SW 1271 (cell line): ENCODE data around the gene PPP1R14C.

Experiments
- DNase-seq, 2 experiments: peaks; one replicate each; lab custom pipeline; 2025; lab: John Stamatoyannopoulos, UW

Gene PPP1R14C

GRCh38 chr6:150195996-150196417 lies 53.2 kb downstream of the PPP1R14C start:
- no peak for DNase-seq

DNA sequence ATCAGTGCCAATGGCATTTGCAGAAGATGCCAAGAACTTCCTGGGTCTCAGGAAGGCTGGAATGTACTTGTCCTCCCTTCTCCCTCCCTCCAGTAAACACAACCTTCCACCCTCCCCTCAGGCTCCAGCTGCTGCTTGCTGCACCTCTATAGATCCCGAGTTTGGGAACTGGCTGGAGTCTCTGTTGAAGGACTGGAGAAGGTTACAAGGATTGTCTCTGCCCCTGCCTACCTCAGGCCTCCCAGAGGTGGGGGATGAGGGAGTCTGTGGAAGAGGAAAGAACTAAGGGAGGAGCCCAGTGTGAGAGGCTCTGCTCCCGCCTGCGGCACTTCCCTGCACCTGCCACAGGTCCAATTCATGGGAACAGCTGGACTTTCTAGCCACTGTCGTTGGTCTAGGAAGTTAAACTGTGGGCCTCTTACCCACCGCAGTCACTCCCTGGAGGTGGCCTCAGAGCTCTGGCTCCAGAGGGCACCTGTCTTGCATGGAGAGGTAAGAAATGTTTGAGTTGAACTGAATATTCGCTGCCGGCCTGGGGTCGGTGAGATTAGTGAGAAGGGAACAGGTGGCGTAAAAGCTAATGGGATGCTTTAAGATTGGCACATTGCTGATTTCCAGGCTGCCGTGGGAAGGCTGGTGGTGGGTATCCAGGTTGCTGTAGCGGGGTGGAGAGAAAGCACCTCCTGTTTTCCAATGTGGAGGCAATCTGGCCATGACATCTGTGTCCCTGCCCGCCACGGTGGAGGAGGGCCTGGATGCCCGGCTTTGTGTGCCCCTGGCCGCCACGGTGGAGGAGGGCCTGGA lies 54.3 kb downstream of the PPP1R14C start:
- DNase-seq = no peak

DNA sequence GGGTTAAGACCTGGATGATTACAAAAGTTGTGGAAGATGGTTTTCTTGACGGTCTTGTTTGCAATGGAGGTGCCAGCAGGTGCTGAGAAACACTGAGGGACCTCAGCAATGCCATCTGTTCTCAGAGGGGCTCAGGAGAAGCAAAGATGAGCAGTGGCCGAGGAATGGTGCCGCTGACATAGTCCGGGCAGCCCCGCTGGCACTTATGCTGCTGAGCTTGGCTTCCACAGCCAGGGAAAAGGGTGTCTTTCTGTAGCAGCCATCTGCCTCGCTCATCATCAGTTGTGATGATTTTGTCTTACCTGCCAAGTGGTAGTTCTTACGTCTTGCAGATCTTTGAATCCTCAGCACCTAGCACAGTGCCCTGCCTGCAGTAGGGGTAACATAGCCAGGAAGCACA lies 55.7 kb downstream of the PPP1R14C start:
- no peak for DNase-seq

DNA sequence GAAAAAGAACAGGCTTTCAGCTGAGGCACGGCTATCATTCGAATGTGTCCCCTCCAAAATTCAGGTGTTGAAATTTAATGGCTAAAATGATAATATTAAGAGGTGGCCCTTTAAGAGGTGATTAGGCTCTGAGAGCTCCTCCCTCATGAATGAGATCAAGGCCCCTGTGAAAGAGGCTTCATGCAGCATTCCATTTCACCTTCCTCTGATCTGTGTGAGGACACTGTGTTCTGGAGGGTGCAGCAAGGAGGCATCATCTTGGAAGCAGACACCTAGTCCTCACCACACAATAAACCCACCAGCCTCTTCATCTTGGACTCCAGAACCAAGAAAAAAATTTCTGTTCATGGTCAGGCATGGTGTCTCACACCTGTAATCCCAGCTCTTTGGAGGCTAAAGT lies 56.4 kb downstream of the PPP1R14C start:
- DNase-seq = no peak

DNA sequence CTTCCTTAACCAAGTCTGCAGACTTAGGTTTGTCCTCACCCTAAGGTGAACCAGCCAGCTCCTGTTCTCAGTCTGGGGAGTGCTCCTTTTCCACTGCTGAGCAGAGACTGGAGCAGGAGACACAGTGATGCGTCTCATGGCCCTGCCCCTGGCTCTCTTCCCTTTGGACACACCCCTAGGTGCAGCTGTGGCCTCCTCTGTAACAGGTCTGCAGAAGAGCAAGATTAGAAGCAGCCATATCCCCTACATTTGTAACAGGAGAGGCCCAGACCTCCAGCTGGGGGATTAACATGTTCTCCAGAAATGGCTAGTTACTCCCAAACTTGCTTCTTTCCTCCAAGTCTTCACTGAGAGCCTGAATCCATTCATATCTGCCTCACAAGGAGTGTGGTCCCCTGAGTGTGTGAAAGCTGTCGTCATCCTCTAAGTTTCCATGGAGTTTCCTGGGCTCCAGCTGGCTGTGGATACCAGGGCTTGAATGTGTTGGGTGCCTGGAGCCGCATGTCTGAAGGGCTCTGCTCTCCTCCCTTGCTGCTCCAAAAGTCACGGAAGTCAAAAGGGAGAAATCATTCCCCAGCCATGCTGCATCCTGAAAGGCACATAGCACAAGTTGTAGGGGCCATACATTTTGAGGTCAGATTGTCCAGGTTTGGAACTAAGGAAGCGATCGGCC lies 57.7 kb downstream of the PPP1R14C start:
- DNase-seq = no peak

DNA sequence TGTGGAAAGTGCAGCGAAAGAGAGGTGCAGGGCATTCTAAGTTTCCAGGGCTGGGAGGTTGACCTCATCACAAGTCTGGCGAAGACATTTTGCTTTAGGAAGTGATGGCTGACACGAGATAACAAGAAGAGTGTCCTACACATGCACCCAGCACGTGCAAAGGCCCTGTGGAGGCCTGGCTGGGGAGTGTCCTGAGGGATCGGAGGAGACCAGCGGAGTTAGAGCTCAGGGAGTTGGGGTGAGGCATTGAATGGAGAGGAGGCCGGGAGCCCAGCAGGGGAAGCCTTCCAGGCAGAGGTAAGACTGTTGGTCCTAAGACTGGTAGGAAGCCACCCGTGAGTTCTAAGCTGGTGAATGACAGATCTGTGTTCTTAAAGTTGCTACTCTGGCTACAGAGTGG lies 58.4 kb downstream of the PPP1R14C start:
- DNase-seq = no peak

DNA sequence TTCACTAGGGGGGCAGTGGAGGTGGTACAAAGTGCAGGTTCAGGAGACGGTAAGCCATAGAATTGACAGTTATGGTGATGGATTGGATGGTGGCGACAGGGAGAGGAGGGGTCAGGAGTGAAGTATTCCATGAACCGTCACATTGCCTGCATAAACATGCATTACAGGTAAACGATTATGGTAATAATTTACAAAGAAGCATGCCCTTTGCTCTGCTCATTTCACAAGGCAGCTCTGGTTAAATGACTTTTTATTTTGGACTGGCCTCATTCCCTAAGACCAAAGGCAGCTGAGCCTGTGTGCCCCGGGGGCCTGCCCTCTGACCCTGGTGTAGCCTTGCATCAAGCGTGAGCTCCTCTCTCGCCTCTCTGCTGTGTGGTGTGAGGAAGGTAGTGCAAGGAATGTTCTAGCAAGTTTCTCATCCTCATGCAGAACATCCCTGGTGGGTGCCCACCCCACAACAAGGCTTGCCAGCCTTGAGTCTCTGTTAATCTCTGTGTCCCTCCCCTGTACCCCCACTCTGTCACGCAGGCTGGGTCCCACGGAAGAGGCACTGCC lies 59.0 kb downstream of the PPP1R14C start:
- no peak for DNase-seq

DNA sequence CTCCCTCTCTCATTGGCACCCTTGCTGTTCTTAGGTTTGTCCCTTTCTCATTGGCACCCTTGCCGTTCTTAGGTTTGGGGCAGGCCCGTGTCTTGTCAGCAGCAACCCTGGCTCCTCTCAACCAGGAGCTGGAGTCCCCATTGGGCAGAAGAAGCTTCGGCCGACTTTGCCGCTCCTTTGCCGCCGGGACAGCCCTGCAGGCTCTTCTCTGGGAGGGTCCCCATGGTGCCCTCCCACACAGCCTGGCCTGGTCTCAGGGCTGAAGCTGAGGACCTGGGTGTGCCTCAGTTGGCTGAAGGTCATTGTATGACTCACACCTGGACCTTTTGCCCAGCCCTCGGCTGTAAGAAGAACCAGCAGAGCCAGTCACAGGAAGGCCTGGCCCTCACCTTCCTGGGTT lies 59.6 kb downstream of the PPP1R14C start:
- DNase-seq = no peak

DNA sequence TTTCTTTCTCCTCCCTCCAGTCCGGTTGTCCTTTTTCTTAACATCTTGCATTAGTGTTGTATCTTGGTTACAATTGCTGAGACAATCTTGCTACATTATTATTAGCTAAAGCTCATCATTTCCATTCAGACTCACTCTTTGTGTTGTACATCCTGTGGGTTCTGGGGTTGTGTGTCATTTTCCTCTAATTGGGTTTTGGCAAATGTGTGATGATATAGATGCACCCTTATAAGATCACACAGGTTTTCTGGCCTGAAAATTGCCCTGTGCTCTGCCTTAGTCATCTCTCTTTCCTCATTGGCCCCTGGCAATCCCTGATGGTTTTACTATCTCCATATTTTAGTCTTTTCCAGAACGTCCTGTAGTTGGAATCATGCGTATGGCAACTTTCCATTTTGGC lies 60.1 kb downstream of the PPP1R14C start:
- no peak for DNase-seq

DNA sequence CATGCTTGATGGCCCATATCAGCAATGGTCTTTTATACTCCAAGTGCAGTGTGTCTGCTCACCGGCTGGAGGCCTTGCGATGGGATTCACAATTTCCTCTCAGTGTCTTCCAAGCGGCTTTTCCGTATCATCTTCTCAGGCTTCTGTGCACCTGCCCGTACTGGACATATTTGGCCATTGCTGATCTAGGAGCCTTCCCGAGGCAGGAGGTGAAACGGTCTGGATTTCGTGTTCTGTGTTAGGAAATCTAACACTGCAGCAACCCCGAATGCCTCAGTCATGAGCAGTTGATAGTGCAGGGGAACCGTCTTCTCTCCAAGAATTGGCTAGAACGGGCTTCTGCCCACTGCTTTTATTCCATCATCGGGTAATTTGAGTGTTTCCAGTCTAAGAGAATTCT lies 60.5 kb downstream of the PPP1R14C start:
- no peak for DNase-seq

DNA sequence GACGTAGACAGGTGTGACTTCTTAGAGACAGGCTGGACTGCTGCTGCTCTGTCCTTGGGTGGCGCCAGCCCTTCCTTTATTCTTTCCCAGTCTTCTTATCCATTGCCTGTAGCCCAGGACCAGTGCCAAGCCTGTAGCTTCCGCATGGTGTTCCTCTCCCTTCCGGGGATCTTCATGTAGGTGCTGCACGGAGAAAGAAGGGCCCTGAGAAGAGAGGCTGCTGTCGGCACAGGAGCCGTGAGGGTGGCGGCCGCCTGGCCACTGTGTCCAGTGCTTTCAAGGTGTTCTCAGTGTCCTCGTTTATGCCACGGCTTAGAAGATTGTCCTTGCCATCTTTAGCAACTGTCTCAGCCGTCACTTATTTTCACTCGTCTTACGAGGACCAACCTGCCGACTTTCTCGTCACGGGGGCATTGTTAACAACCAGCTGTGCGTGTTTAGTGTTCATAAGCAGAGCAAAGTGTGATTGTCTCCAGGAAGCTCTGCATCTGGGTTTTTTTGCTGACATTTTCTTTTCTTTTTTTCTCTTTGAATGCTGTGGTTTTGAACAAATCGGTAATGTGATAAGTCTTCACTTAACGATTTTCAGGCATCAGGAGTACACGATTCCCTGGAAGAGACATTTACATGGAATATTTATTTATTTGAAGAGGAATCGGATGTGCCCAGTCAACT lies 61.2 kb downstream of the PPP1R14C start:
- no peak for DNase-seq

- no peak for DNase-seq
These were observed 62.0 kb downstream of the PPP1R14C start for GRCh38 chr6:150204705-150205472.

GRCh38 chr6:150207931-150208570 lies 65.2 kb downstream of the PPP1R14C start:
- no peak for DNase-seq

DNA sequence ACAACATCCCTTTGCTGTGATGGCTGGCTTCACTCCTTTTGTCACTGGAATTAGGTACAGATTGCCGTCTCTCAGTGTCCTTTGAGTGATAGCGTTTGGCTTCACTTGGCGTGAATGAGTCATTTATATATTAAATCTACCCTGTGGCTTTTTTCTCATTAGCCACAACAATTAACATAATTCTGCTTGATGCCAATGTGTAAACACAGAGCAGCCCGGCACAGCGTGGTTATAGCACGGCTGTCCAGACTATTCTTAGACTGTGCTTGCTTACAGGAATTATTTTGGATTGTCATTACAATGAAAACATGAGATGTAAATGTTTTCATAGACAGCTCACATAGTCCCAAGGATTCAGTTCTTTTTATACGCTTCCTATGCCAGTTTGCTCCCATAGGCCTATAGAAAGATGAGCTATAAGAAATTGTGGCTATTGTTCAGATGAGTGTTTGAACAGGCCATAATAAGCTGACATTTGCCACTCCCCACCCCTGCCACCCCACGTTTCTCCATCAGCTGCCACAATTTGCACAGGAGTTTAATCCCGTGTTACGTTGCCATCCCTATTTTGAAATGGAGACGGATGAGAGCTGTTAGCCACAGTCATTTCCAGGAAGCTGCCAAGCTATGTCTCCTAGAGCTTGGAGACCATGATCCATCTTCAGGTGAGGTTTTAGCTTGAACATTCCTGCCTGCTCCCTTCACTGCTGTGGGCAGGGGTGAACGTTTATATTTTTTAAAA lies 65.9 kb downstream of the PPP1R14C start:
- DNase-seq = no peak

GRCh38 chr6:150209415-150209814 lies 66.6 kb downstream of the PPP1R14C start:
- DNase-seq = no peak

DNA sequence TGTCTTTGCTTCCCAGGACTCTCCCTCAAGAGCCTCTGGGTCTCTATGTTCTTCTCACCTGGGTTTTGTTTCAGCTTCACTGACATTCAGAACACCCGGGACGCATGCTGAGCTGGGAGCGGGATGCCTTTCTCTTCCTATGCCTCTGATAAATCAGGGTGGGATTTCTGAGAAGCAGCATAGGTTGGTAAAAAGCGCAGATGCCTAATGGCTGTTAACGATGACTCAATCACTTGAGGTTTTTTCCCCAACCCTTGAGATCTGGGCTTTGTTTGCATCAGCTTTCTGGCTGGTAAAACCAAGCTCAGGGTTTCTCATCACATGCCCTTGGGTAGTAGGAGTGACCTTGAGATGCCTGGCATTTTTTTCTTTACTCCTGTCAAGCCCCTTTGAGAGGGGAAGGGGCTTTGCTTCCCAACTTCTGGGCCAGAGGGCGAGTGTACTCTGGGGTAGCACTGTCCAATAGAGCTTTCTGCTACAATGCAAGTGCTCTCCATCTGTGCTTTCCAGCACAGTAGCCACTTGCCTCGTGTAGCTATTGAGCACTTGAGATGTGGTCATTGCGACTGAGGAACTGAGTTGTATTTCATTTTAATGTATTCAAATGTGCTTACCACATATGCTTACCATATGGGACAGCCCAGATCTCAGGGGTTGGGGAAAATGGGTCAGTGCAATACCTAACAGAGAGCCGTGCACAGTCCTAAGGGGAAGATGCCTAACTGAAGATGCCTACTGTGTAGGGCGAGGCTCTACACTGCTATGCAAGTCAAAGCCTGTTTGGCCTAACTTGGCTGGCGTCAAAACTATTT lies 69.1 kb downstream of the PPP1R14C start:
- no peak for DNase-seq

DNA sequence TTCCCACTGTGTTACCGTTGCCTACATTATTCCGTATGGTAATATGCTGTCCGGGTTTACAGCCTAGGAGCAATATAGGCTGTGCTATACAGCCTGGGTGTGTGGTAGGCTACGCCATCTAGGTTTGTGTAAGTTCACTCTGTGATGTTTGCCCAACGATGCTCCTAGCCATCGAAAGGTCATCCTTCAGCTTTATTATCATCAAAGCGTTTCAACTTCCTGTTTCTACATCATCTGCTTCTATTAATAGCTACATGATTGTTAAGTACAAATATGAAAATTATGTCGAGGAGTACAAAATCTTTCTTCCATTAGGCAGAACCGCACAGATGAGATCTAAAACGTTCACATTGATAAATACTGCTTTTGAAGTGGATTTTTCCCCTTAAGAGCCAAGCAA lies 69.9 kb downstream of the PPP1R14C start:
- no peak for DNase-seq

- DNase-seq = no peak
These were observed 70.5 kb downstream of the PPP1R14C start for GRCh38 chr6:150213301-150213700.

- no peak for DNase-seq
These were observed 71.5 kb downstream of the PPP1R14C start for GRCh38 chr6:150214310-150214709.
